DMS53 treated with DMSO at 0.1 percent for 48 hours (cell line): Measurements from ENCODE around the gene SPRR3.

ENCODE experiments used
- DNase-seq: peaks from one replicate; lab custom pipeline; 2025; ENCODE audit not compliant: unreplicated experiment; lab: John Stamatoyannopoulos, UW

Gene SPRR3

GRCh38 chr1:153040950-153041631 is 39.5 kb downstream of the SPRR3 start, which contains the start of gene SPRR2D:
Gene SPRR2D (minus strand): TSS chr1:153041120. CDS start chr1:153040346, 774 bp downstream.
- DNase-seq = no peak

- DNase-seq = no peak
These were observed 47.7 kb downstream of the SPRR3 start for GRCh38 chr1:153049211-153049610.
